Measurements from ENCODE around the gene PTPRG. TPM values are rescaled to one million over a fixed set of nuclear protein-coding genes. Genes with fewer than 3 reads are reported as not detected.

The PTPRG gene
- polyA plus RNA-seq, 3 donors, result not detected

DNA sequence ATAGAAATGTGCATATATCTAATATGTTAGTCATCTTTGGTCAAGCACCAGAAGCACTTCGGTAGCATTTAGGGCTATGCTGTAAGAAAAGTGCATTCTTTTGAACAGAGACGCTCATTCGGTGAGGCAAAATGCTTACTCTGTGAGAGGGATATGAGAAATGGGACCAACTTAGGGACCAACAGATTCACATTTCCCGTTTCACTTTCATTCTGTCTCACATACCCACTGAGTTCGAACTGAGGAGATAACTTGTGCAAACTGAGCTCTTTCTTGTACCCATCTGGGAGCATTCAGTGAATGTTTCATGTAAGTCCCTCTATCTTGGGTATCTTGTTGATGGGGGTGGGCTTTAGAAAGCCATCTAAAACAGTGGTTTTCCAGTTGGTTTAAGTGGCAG lies 676.6 kb downstream of the PTPRG start:
- Histone ChIP-seq H3K9me3 (replicated peaks in 1 of 2; ENCODE audit: control insufficient read depth in 1 of 2, insufficient read depth in 1 of 2, low read length in 2 of 2) (no peaks in the 10 kb centered on the region), H3K4me3 (replicated peaks in 1 of 3; ENCODE audit: low read depth in 2 of 3, low read length in 3 of 3) (no peak overlapping the region), H3K4me2 (replicated peaks; ENCODE audit: extremely low read depth, low read length, poor library complexity, severe bottlenecking) (no peak overlapping the region), H3K4me1 (ENCODE audit: control insufficient read depth in 1 of 2, insufficient read depth in 2 of 2, low read length in 2 of 2) (no peaks in the 10 kb centered on the region), H2AFZ (ENCODE audit: insufficient read depth, low read depth, low read length, poor library complexity, severe bottlenecking) (no peak overlapping the region), H3K36me3 (replicated peaks in 1 of 2; ENCODE audit: control insufficient read depth in 1 of 2, insufficient read depth in 2 of 2, low read length in 2 of 2) (no peaks in the 10 kb centered on the region), H3K27ac (ENCODE audit: low read depth in 1 of 2, low read length in 2 of 2) (no peak overlapping the region), H3K79me2 (ENCODE audit: insufficient read depth, low read length) (no peaks in the 10 kb centered on the region), H3K9ac (ENCODE audit: insufficient read depth, low read length, poor library complexity, severe bottlenecking) (no peak overlapping the region), H4K20me1 (ENCODE audit: insufficient read depth, low read length) (no peaks in the 10 kb centered on the region), H3K27me3 (ENCODE audit: control insufficient read depth in 2 of 2, insufficient read depth in 2 of 2, low read length in 2 of 2) (no peaks in the 10 kb centered on the region)
- no peaks in the 10 kb centered on the region for H3K36me3 Mint-ChIP-seq
- peaks cover 4 to 6% (median 5%) of the 10 kb centered on the region in 3 donors for H3K27me3 Mint-ChIP-seq (ENCODE audit: low read depth in 3 of 3)
- no peak for DNase-seq
- WGBS (ENCODE audit: insufficient coverage), result no CpG with 5 or more reads among the region's 5 CpGs
- H3K4me1 Mint-ChIP-seq, result peaks cover 2% of the 10 kb centered on the region
- no peak overlapping the region for H3K27ac Mint-ChIP-seq
- intact Hi-C loops (cut with micrococcal nuclease), result no loop called here
- TF ChIP-seq, protein P1, sequence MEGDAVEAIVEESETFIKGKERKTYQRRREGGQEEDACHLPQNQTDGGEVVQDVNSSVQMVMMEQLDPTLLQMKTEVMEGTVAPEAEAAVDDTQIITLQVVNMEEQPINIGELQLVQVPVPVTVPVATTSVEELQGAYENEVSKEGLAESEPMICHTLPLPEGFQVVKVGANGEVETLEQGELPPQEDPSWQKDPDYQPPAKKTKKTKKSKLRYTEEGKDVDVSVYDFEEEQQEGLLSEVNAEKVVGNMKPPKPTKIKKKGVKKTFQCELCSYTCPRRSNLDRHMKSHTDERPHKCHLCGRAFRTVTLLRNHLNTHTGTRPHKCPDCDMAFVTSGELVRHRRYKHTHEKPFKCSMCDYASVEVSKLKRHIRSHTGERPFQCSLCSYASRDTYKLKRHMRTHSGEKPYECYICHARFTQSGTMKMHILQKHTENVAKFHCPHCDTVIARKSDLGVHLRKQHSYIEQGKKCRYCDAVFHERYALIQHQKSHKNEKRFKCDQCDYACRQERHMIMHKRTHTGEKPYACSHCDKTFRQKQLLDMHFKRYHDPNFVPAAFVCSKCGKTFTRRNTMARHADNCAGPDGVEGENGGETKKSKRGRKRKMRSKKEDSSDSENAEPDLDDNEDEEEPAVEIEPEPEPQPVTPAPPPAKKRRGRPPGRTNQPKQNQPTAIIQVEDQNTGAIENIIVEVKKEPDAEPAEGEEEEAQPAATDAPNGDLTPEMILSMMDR (IDR thresholded peaks at IDR 0.05), result no peak
- H3K9me3 Mint-ChIP-seq, result peaks cover 0 to 2% (median 0%) of the 10 kb centered on the region in 7 donors
- no peak overlapping the region for H3K4me3 Mint-ChIP-seq

- Mint-ChIP-seq H3K4me3 (no peak overlapping the region), H3K36me3 (no peaks in the 10 kb centered on the region), H3K27ac (no peak overlapping the region), H3K9me3 (peaks cover 0 to 1% (median 0%) of the 10 kb centered on the region in 7 donors), H3K4me1 (peaks cover 2% of the 10 kb centered on the region), H3K27me3 (ENCODE audit: low read depth in 3 of 3) (peaks cover 2 to 4% (median 4%) of the 10 kb centered on the region in 3 donors)
- no peaks in the 10 kb centered on the region for H3K27me3 ChIP-seq (ENCODE audit: control insufficient read depth in 2 of 2, insufficient read depth in 2 of 2, low read length in 2 of 2)
- no peak overlapping the region for H3K27ac ChIP-seq (ENCODE audit: low read depth in 1 of 2, low read length in 2 of 2)
- TF ChIP-seq, protein P1 (IDR thresholded peaks at IDR 0.05), result no peak
- no peak overlapping the region for H3K4me3 ChIP-seq (replicated peaks in 1 of 3; ENCODE audit: low read depth in 2 of 3, low read length in 3 of 3)
- H3K9ac ChIP-seq (ENCODE audit: insufficient read depth, low read length, poor library complexity, severe bottlenecking), result no peak overlapping the region
- H2AFZ ChIP-seq (ENCODE audit: insufficient read depth, low read depth, low read length, poor library complexity, severe bottlenecking), result no peak overlapping the region
- intact Hi-C loops (cut with micrococcal nuclease), result no loop called here
- no peaks in the 10 kb centered on the region for H4K20me1 ChIP-seq (ENCODE audit: insufficient read depth, low read length)
- no peaks in the 10 kb centered on the region for H3K4me1 ChIP-seq (ENCODE audit: control insufficient read depth in 1 of 2, insufficient read depth in 2 of 2, low read length in 2 of 2)
- DNase-seq, result no peak
- no peak overlapping the region for H3K4me2 ChIP-seq (replicated peaks; ENCODE audit: extremely low read depth, low read length, poor library complexity, severe bottlenecking)
- H3K36me3 ChIP-seq (replicated peaks in 1 of 2; ENCODE audit: control insufficient read depth in 1 of 2, insufficient read depth in 2 of 2, low read length in 2 of 2), result no peaks in the 10 kb centered on the region
- no peaks in the 10 kb centered on the region for H3K79me2 ChIP-seq (ENCODE audit: insufficient read depth, low read length)
- no peaks in the 10 kb centered on the region for H3K9me3 ChIP-seq (replicated peaks in 1 of 2; ENCODE audit: control insufficient read depth in 1 of 2, insufficient read depth in 1 of 2, low read length in 2 of 2)
These were observed 677.1 kb downstream of the PTPRG start for GRCh38 chr3:62238431-62238830.
